ENCODE data around the gene PPFIBP2.

Gene PPFIBP2

GRCh38 chr11:7630002-7630401 lies 116.2 kb downstream of the PPFIBP2 start:
- no peak overlapping the region for H3K4me3 ChIP-seq (ENCODE audit: low read length)
- no peaks in the 10 kb centered on the region for H3K4me1 ChIP-seq (ENCODE audit: insufficient read depth, low read length)
- H3K9ac ChIP-seq (ENCODE audit: low read depth, low read length), result no peak overlapping the region
- no peak overlapping the region for H3K27ac ChIP-seq (ENCODE audit: low read length)
- H3K36me3 ChIP-seq (ENCODE audit: insufficient read depth, low read depth, low read length), result no peaks in the 10 kb centered on the region; the same call in 1 of the 2 replicates
- no peaks in the 10 kb centered on the region for H3K9me3 ChIP-seq (ENCODE audit: insufficient read depth, low read depth, low read length)
- H3K27me3 ChIP-seq (ENCODE audit: insufficient read depth, low read length), result no peaks in the 10 kb centered on the region

DNA sequence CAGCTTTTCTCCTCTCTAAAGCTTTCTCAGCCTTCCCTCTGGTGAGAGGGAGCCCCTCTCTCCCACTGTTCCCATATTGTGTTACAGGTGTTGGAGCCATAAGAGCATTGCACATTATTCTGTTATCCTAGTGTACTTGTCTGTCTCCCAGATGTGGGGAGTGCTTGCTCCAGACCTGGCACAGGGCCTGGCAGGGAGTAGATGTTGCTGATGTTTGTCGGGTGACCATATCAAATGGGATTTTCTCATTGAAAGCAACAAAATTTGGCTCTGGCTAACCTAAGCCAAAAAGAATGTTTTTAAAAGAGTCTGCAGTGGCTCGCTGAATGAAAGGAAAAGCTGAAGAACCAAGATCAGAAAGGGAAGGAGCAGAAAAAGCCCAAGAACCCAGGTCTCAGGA lies 118.4 kb downstream of the PPFIBP2 start:
- Histone ChIP-seq H3K9me3 (ENCODE audit: insufficient read depth, low read depth, low read length) (no peaks in the 10 kb centered on the region), H3K27ac (ENCODE audit: low read length) (no peak overlapping the region), H3K9ac (ENCODE audit: low read depth, low read length) (no peak overlapping the region), H3K36me3 (ENCODE audit: insufficient read depth, low read depth, low read length) (no peaks in the 10 kb centered on the region), H3K4me1 (ENCODE audit: insufficient read depth, low read length) (0 out of 2 replicates have a peak, but pooled peaks cover 3% of the 10 kb centered on the region), H3K27me3 (ENCODE audit: insufficient read depth, low read length) (no peaks in the 10 kb centered on the region), H3K4me3 (ENCODE audit: low read length) (no peak overlapping the region)

DNA sequence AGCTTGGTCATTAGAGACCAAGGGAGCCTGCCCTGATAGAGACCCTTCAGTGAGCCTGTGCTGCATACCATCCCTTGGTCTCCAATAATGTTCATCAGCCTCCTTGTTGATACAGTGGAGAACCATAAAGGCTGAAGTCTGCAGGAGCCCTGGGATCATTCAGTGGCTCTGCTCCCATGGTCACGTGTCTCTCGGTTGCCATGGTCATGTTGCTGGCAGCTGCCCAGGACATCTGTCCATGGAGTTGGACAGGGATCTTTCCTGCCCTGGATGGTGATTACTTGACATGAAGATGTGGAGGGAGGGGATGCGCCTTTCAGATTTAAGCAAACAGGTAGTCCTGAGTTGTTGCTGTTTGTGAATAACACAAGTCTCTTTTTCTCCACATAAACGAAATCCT lies 121.3 kb downstream of the PPFIBP2 start:
- no peak overlapping the region for H3K27ac ChIP-seq (ENCODE audit: low read length)
- no peak overlapping the region for H3K4me3 ChIP-seq (ENCODE audit: low read length)
- no peaks in the 10 kb centered on the region for H3K36me3 ChIP-seq (ENCODE audit: insufficient read depth, low read depth, low read length)
- H3K9me3 ChIP-seq (ENCODE audit: insufficient read depth, low read depth, low read length), result no peaks in the 10 kb centered on the region
- no peak overlapping the region for H3K9ac ChIP-seq (ENCODE audit: low read depth, low read length)
- H3K27me3 ChIP-seq (ENCODE audit: insufficient read depth, low read length), result no peaks in the 10 kb centered on the region
- 0 out of 2 replicates have a peak, but pooled peaks cover 5% of the 10 kb centered on the region for H3K4me1 ChIP-seq (ENCODE audit: insufficient read depth, low read length)

GRCh38 chr11:7635708-7636107 lies 121.9 kb downstream of the PPFIBP2 start:
- H3K4me1 ChIP-seq (ENCODE audit: insufficient read depth, low read length), result 0 out of 2 replicates have a peak, but pooled peaks cover 5% of the 10 kb centered on the region
- no peaks in the 10 kb centered on the region for H3K27me3 ChIP-seq (ENCODE audit: insufficient read depth, low read length)
- H3K9me3 ChIP-seq (ENCODE audit: insufficient read depth, low read depth, low read length), result no peaks in the 10 kb centered on the region
- H3K36me3 ChIP-seq (ENCODE audit: insufficient read depth, low read depth, low read length), result no peaks in the 10 kb centered on the region
- no peak overlapping the region for H3K9ac ChIP-seq (ENCODE audit: low read depth, low read length)
- no peak overlapping the region for H3K4me3 ChIP-seq (ENCODE audit: low read length)
- H3K27ac ChIP-seq (ENCODE audit: low read length), result no peak overlapping the region

DNA sequence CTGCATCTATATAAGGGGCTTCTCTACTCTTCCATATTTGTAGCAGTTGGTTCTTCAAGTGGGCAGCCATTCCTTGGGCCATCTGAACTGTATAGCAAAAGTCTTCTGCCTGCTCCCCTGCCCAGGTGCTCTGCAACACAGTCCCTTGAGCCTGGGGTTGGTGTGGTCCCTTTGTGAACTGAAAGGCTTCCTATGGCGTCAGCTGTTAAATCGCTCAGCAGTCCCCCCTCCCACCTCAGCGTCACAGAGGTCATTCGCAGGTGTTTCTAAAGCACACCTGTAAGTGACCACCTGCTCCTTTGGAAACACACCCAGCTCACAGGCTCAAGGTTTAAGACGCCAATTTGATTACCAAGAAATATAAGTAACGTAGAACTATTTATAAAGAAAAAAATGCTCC lies 122.6 kb downstream of the PPFIBP2 start:
- H3K4me3 ChIP-seq (ENCODE audit: low read length), result no peak overlapping the region
- H3K36me3 ChIP-seq (ENCODE audit: insufficient read depth, low read depth, low read length), result no peaks in the 10 kb centered on the region
- H3K27ac ChIP-seq (ENCODE audit: low read length), result no peak overlapping the region

GRCh38 chr11:7637447-7638157 lies 123.8 kb downstream of the PPFIBP2 start:
- Histone ChIP-seq H3K9ac (ENCODE audit: low read depth, low read length) (no peak overlapping the region), H3K27me3 (ENCODE audit: insufficient read depth, low read length) (no peaks in the 10 kb centered on the region), H3K4me3 (ENCODE audit: low read length) (no peak overlapping the region), H3K9me3 (ENCODE audit: insufficient read depth, low read depth, low read length) (no peaks in the 10 kb centered on the region), H3K27ac (ENCODE audit: low read length) (no peak overlapping the region), H3K36me3 (ENCODE audit: insufficient read depth, low read depth, low read length) (0 out of 2 replicates have a peak, but pooled peaks cover 3% of the 10 kb centered on the region), H3K4me1 (ENCODE audit: insufficient read depth, low read length) (0 out of 2 replicates have a peak, but pooled peaks cover 5% of the 10 kb centered on the region)

More for the DNA sequence above, 122.6 kb downstream of the PPFIBP2 start:
- no peaks in the 10 kb centered on the region for H3K27me3 ChIP-seq (ENCODE audit: insufficient read depth, low read length)
- H3K9me3 ChIP-seq (ENCODE audit: insufficient read depth, low read depth, low read length), result no peaks in the 10 kb centered on the region
- no peak overlapping the region for H3K9ac ChIP-seq (ENCODE audit: low read depth, low read length)
- 0 out of 2 replicates have a peak, but pooled peaks cover 5% of the 10 kb centered on the region for H3K4me1 ChIP-seq (ENCODE audit: insufficient read depth, low read length)

- Histone ChIP-seq H3K4me3 (ENCODE audit: low read length) (no peak overlapping the region), H3K27ac (ENCODE audit: low read length) (no peak overlapping the region), H3K9ac (ENCODE audit: low read depth, low read length) (no peak overlapping the region), H3K4me1 (ENCODE audit: insufficient read depth, low read length) (0 out of 2 replicates have a peak, but pooled peaks cover 5% of the 10 kb centered on the region), H3K9me3 (ENCODE audit: insufficient read depth, low read depth, low read length) (no peaks in the 10 kb centered on the region), H3K27me3 (ENCODE audit: insufficient read depth, low read length) (no peaks in the 10 kb centered on the region), H3K36me3 (ENCODE audit: insufficient read depth, low read depth, low read length) (0 out of 2 replicates have a peak, but pooled peaks cover 3% of the 10 kb centered on the region)
Measured at GRCh38 chr11:7638710-7639642, 125.2 kb downstream of the PPFIBP2 start.

GRCh38 chr11:7639643-7640025 lies 125.8 kb downstream of the PPFIBP2 start:
- 0 out of 2 replicates have a peak, but pooled peaks cover 3% of the 10 kb centered on the region for H3K36me3 ChIP-seq (ENCODE audit: insufficient read depth, low read depth, low read length)
- 0 out of 2 replicates have a peak, but pooled peaks cover 5% of the 10 kb centered on the region for H3K4me1 ChIP-seq (ENCODE audit: insufficient read depth, low read length)
- H3K9ac ChIP-seq (ENCODE audit: low read depth, low read length), result no peak overlapping the region
- no peaks in the 10 kb centered on the region for H3K27me3 ChIP-seq (ENCODE audit: insufficient read depth, low read length)
- H3K9me3 ChIP-seq (ENCODE audit: insufficient read depth, low read depth, low read length), result no peaks in the 10 kb centered on the region
- H3K27ac ChIP-seq (ENCODE audit: low read length), result no peak overlapping the region
- H3K4me3 ChIP-seq (ENCODE audit: low read length), result no peak overlapping the region

DNA sequence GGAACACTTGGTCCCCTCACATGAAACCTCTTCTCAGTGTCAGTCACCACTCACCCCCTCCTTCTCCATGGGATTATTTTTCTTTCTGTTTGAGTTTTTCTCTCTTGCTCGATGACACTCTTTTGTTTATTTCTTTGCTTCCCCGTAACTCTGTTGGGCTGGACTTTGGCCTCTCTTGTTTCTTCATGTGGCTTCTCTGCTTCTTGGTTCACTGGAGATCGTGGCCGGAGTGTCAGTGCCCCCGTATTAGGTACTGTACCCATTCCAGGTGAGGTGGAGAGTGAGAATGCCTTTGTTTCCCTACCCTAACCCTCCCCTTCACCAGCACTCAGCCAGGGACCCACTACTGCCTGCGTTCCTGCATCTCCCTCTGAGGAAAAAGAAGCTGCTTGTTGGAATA lies 127.0 kb downstream of the PPFIBP2 start:
- H3K27ac ChIP-seq (ENCODE audit: low read length), result no peak overlapping the region
- H3K27me3 ChIP-seq (ENCODE audit: insufficient read depth, low read length), result no peaks in the 10 kb centered on the region
- H3K9me3 ChIP-seq (ENCODE audit: insufficient read depth, low read depth, low read length), result no peaks in the 10 kb centered on the region
- no peak overlapping the region for H3K4me3 ChIP-seq (ENCODE audit: low read length)
- 0 out of 2 replicates have a peak, but pooled peaks cover 3% of the 10 kb centered on the region for H3K36me3 ChIP-seq (ENCODE audit: insufficient read depth, low read depth, low read length)
- 0 out of 2 replicates have a peak, but pooled peaks cover 5% of the 10 kb centered on the region for H3K4me1 ChIP-seq (ENCODE audit: insufficient read depth, low read length)
- no peak overlapping the region for H3K9ac ChIP-seq (ENCODE audit: low read depth, low read length)

GRCh38 chr11:7642747-7643146 lies 128.9 kb downstream of the PPFIBP2 start:
- no peak overlapping the region for H3K4me3 ChIP-seq (ENCODE audit: low read length)
- H3K36me3 ChIP-seq (ENCODE audit: insufficient read depth, low read depth, low read length), result 0 out of 2 replicates have a peak, but pooled peaks cover 3% of the 10 kb centered on the region
- H3K27ac ChIP-seq (ENCODE audit: low read length), result no peak overlapping the region
- H3K4me1 ChIP-seq (ENCODE audit: insufficient read depth, low read length), result no peaks in the 10 kb centered on the region
- no peaks in the 10 kb centered on the region for H3K27me3 ChIP-seq (ENCODE audit: insufficient read depth, low read length)
- H3K9ac ChIP-seq (ENCODE audit: low read depth, low read length), result no peak overlapping the region
- H3K9me3 ChIP-seq (ENCODE audit: insufficient read depth, low read depth, low read length), result no peaks in the 10 kb centered on the region

DNA sequence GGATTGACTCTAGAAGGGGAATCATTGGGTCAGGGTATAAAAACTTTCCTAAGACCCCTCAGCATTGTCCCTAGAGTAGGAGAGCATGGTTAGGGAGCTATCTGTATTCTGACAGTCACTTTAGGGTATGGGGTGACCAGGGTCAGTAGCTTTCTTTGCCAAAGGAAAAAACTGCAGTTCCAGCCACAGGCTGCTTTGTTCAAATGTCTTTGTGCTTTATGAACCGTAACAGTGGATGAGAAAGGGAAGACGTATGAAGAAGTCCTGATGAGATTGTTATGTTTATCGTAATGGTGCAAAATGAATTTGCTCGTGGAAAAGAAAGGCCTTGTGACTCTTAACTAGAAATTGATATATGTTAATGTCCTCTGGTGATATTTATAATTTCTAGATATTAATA lies 129.5 kb downstream of the PPFIBP2 start:
- H3K9ac ChIP-seq (ENCODE audit: low read depth, low read length), result no peak overlapping the region
- H3K27me3 ChIP-seq (ENCODE audit: insufficient read depth, low read length), result no peaks in the 10 kb centered on the region
- no peaks in the 10 kb centered on the region for H3K9me3 ChIP-seq (ENCODE audit: insufficient read depth, low read depth, low read length)
- no peak overlapping the region for H3K4me3 ChIP-seq (ENCODE audit: low read length)
- H3K36me3 ChIP-seq (ENCODE audit: insufficient read depth, low read depth, low read length), result 0 out of 2 replicates have a peak, but pooled peaks cover 3% of the 10 kb centered on the region
- no peak overlapping the region for H3K27ac ChIP-seq (ENCODE audit: low read length)
- no peaks in the 10 kb centered on the region for H3K4me1 ChIP-seq (ENCODE audit: insufficient read depth, low read length)
